CD14-positive monocyte (primary cell): Measurements from ENCODE around the gene VWA5A. TPM values are rescaled to one million over a fixed set of nuclear protein-coding genes. Genes with fewer than 3 reads are reported as not detected.

Experiments used
- DNase-seq, 3 donors: peaks; one replicate each; pipeline ENCODE4 v3.0.0-alpha.2; 2011 to 2022
- H2AFZ ChIP-seq: 2 replicates; pipeline ENCODE4 v1.6.0; 2012; ENCODE audit warnings: mild to moderate bottlenecking, low read depth, low read length, inconsistent platforms; ENCODE audit not compliant: insufficient read depth, poor library complexity, severe bottlenecking
- H3K27ac ChIP-seq, 2 donors: 1 replicate in 1 of 2; 2 replicates in 1 of 2; pipeline ENCODE4 v1.5.1; 2012 to 2013; ENCODE audit warnings: low read length in 2 of 2, control low read depth in 1 of 2, inconsistent platforms in 1 of 2, low read depth in 1 of 2, mild to moderate bottlenecking in 1 of 2
- H3K27me3 ChIP-seq, 2 donors: one replicate each; pipeline versions ENCODE4 v1.6.0 to v1.6.1; 2011 to 2013; ENCODE audit warnings: low read length in 2 of 2; ENCODE audit not compliant: control insufficient read depth in 2 of 2, insufficient read depth in 2 of 2
- H3K36me3 ChIP-seq, 2 donors: replicated peaks in 1 of 2; 1 replicate in 1 of 2; 2 replicates in 1 of 2; pipeline versions ENCODE4 v1.5.1 to v1.6.1; 2012 to 2013; ENCODE audit warnings: low read length in 2 of 2, control low read depth in 1 of 2, inconsistent platforms in 1 of 2, mild to moderate bottlenecking in 1 of 2; ENCODE audit not compliant: insufficient read depth in 2 of 2, control insufficient read depth in 1 of 2
- H3K4me1 ChIP-seq, 2 donors: 1 replicate in 1 of 2; 2 replicates in 1 of 2; pipeline versions ENCODE4 v1.5.1 to v1.6.1; 2012 to 2013; ENCODE audit warnings: low read length in 2 of 2, control low read depth in 1 of 2, inconsistent platforms in 1 of 2, mild to moderate bottlenecking in 1 of 2, moderate library complexity in 1 of 2; ENCODE audit not compliant: insufficient read depth in 2 of 2, control insufficient read depth in 1 of 2
- H3K4me2 ChIP-seq: replicated peaks from 2 replicates; pipeline ENCODE3; 2012; ENCODE audit warnings: low read length, moderate library complexity, mild to moderate bottlenecking; ENCODE audit not compliant: poor library complexity, severe bottlenecking; ENCODE audit errors: extremely low read depth
- H3K4me3 ChIP-seq, 3 experiments: fragments of 200-600 bp in 1 of 3; sonication (generic) in 1 of 3; replicated peaks in 1 of 3; 1 replicate in 2 of 3; 2 replicates in 1 of 3; pipeline ENCODE4 v1.5.1; 2011 to 2013; ENCODE audit warnings: low read length in 3 of 3, mild to moderate bottlenecking in 3 of 3, control low read depth in 2 of 3, low read depth in 2 of 3, inconsistent platforms in 1 of 3, moderate library complexity in 1 of 3
- H3K79me2 ChIP-seq: 2 replicates; pipeline ENCODE4 v1.6.0; 2012; ENCODE audit warnings: mild to moderate bottlenecking, control low read depth, inconsistent platforms, low read length, moderate library complexity; ENCODE audit not compliant: insufficient read depth
- H3K9ac ChIP-seq: 2 replicates; pipeline ENCODE4 v1.6.0; 2017; ENCODE audit warnings: low read length, mild to moderate bottlenecking; ENCODE audit not compliant: insufficient read depth, poor library complexity, severe bottlenecking
- H3K9me3 ChIP-seq, 2 donors: replicated peaks in 1 of 2; 1 replicate in 1 of 2; 2 replicates in 1 of 2; pipeline versions ENCODE4 v1.5.1 to v1.6.1; 2012 to 2013; ENCODE audit warnings: low read length in 2 of 2, control low read depth in 1 of 2; ENCODE audit not compliant: control insufficient read depth in 1 of 2, insufficient read depth in 1 of 2
- H4K20me1 ChIP-seq: 2 replicates; pipeline ENCODE4 v1.6.0; 2012; ENCODE audit warnings: mild to moderate bottlenecking, low read length, control low read depth, moderate library complexity; ENCODE audit not compliant: insufficient read depth
- H3K27ac Mint-ChIP-seq, 7 donors: one replicate each; pipeline ENCODE4 v1.8.0; 2020; ENCODE audit warnings: mild to moderate bottlenecking in 7 of 7, mixed read lengths in 7 of 7, moderate library complexity in 6 of 7, inconsistent platforms in 2 of 7
- H3K27me3 Mint-ChIP-seq, 3 donors: one replicate each; pipeline ENCODE4 v1.8.0; 2021 to 2022; ENCODE audit warnings: low read depth in 3 of 3, mild to moderate bottlenecking in 3 of 3, mixed read lengths in 3 of 3, moderate library complexity in 3 of 3, inconsistent platforms in 1 of 3
- H3K36me3 Mint-ChIP-seq, 2 donors: one replicate each; pipeline ENCODE4 v1.8.0; 2020; ENCODE audit warnings: mixed read lengths in 2 of 2, inconsistent platforms in 1 of 2, mild to moderate bottlenecking in 1 of 2
- H3K4me1 Mint-ChIP-seq: one replicate; pipeline ENCODE4 v1.8.0; 2020; ENCODE audit warnings: mild to moderate bottlenecking, mixed read lengths
- H3K4me3 Mint-ChIP-seq, 2 donors: one replicate each; pipeline ENCODE4 v1.8.0; 2020; ENCODE audit warnings: mild to moderate bottlenecking in 2 of 2, mixed read lengths in 2 of 2, moderate library complexity in 1 of 2
- H3K9me3 Mint-ChIP-seq, 7 donors: one replicate each; pipeline ENCODE4 v1.8.0; 2020 to 2022; ENCODE audit warnings: mixed read lengths in 7 of 7, mild to moderate bottlenecking in 6 of 7, moderate library complexity in 6 of 7, inconsistent platforms in 2 of 7
- whole genome bisulfite sequencing: methylation state at CpG from one replicate; pipeline ENCODE4 v1.1.5; 2013; ENCODE audit warnings: missing lambda C conversion rate; ENCODE audit not compliant: insufficient coverage; 5-methylcytosine and 5-hydroxymethylcytosine counted together
- intact Hi-C, 2 donors: fragments of 100-400 bp; cut with micrococcal nuclease; formaldehyde crosslinking; loops; one replicate each; pipeline versions ENCODE4 v1.15.0 to v1.15.1; 2023
- polyA plus RNA-seq, 3 donors: library from polyadenylated mRNA; depleted of rRNA in 1 of 3; unstranded in 2 of 3; stranded (reverse) in 1 of 3; fragments of 300-500 nt in 2 of 3; fragments of >200 nt in 1 of 3; fragmentation: Illumina TruSeq in 2 of 3; gene quantifications; 1 replicate in 2 of 3; 2 replicates in 1 of 3; pipeline ENCODE4 v1.2.3, GENCODE V29; 2012 to 2021
- TF ChIP-seq, protein P1 (sequence below): fragments of 200-600 bp; IDR thresholded peaks from one replicate; pipeline ENCODE4 v1.8.0; 2022; ENCODE audit warnings: antibody characterized with exemption, mild to moderate bottlenecking

The VWA5A gene
- polyA plus RNA-seq, 3 donors = 7.6 to 11.2 (median 8.8) TPM

DNA sequence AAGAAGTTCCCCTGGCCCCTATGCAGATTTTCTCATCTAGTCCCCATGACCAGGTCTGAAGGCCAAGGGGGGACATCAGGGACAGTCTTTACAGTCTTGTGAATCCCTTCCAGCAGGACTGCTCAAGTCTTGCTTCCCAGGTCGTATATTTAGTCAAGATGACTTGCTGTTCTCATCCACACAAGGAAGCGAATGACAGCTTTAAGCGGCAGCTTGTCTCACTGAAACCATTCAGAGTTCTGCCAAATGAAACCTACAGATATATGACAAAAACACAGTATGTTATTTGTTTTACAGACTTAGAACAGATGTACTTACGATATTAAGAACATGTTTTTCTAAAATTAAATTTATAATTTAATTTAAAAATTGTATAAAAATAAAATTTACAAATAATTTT is 5.6 kb downstream of the VWA5A start:
- Histone ChIP-seq H2AFZ (no peak overlapping the region), H3K4me1 (peaks cover 7% of the 10 kb centered on the region in 2 donors), H3K79me2 (no peaks in the 10 kb centered on the region), H3K9me3 (no peaks in the 10 kb centered on the region), H3K27me3 (no peaks in the 10 kb centered on the region), H3K9ac (no peak overlapping the region), H4K20me1 (no peaks in the 10 kb centered on the region), H3K4me3 (no peak overlapping the region), H3K27ac (no peak overlapping the region), H3K4me2 (no peak overlapping the region), H3K36me3 (peaks cover 36 to 77% of the 10 kb centered on the region in 2 donors)
- Mint-ChIP-seq H3K27me3 (peaks cover 0 to 3% (median 0%) of the 10 kb centered on the region in 3 donors), H3K36me3 (peaks cover 69% of the 10 kb centered on the region in 2 donors), H3K9me3 (peaks cover 0 to 3% (median 0%) of the 10 kb centered on the region in 7 donors), H3K4me3 (no peak overlapping the region), H3K27ac (no peak overlapping the region), H3K4me1 (peaks cover 7% of the 10 kb centered on the region)
- intact Hi-C loops = no loop called here
- TF ChIP-seq, protein P1, sequence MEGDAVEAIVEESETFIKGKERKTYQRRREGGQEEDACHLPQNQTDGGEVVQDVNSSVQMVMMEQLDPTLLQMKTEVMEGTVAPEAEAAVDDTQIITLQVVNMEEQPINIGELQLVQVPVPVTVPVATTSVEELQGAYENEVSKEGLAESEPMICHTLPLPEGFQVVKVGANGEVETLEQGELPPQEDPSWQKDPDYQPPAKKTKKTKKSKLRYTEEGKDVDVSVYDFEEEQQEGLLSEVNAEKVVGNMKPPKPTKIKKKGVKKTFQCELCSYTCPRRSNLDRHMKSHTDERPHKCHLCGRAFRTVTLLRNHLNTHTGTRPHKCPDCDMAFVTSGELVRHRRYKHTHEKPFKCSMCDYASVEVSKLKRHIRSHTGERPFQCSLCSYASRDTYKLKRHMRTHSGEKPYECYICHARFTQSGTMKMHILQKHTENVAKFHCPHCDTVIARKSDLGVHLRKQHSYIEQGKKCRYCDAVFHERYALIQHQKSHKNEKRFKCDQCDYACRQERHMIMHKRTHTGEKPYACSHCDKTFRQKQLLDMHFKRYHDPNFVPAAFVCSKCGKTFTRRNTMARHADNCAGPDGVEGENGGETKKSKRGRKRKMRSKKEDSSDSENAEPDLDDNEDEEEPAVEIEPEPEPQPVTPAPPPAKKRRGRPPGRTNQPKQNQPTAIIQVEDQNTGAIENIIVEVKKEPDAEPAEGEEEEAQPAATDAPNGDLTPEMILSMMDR = no peak
- no peak for DNase-seq
- WGBS = 71% methylated on average over 1 of the region's 4 CpGs

DNA sequence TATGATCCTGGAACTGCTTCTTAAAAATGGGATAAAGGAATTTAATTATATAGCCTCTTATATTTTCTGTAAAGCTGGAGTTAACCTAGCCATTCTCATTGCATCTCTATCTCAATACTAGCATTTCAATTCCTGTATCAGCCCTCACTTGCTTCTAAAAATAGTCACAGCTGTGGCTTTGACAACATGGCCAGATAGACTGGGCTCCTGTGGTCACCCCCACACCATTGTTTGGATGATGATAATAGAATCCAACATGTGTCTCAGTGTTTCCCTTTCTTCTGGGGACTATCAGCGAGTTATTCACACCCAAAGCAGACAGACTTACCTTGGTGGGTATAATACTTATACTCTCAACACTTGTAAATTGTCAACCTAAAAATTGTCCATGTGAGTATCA is 6.9 kb downstream of the VWA5A start:
- H3K9ac ChIP-seq = no peak overlapping the region
- no peaks in the 10 kb centered on the region for H3K4me1 ChIP-seq
- Mint-ChIP-seq H3K27me3 (peaks cover 0 to 3% (median 0%) of the 10 kb centered on the region in 3 donors), H3K4me1 (no peaks in the 10 kb centered on the region), H3K36me3 (peaks cover 69% of the 10 kb centered on the region in 2 donors), H3K9me3 (peaks cover 0 to 6% (median 0%) of the 10 kb centered on the region in 7 donors), H3K27ac (no peak overlapping the region), H3K4me3 (no peak overlapping the region)
- TF ChIP-seq, protein P1 = no peak
- H3K4me3 ChIP-seq = no peak overlapping the region
- WGBS = no CpG with 5 or more reads among the region's 1 CpG
- H3K27ac ChIP-seq = no peak overlapping the region
- peaks cover 36 to 77% of the 10 kb centered on the region in 2 donors for H3K36me3 ChIP-seq
- intact Hi-C loops = no loop called here
- no peaks in the 10 kb centered on the region for H3K27me3 ChIP-seq
- H3K9me3 ChIP-seq = no peaks in the 10 kb centered on the region
- H2AFZ ChIP-seq = no peak overlapping the region
- H3K79me2 ChIP-seq = no peaks in the 10 kb centered on the region
- no peak for DNase-seq
- no peaks in the 10 kb centered on the region for H4K20me1 ChIP-seq
- H3K4me2 ChIP-seq = no peak overlapping the region
